Liver (tissue), 9 donors: ENCODE data around the gene PHF20. TPM values are rescaled to one million over a fixed set of nuclear protein-coding genes. Genes with fewer than 3 reads are reported as not detected.

Experiments
- DNase-seq: peaks from one replicate; pipeline ENCODE4 v3.0.0-alpha.2; 2017; ENCODE audit warnings: low spot score
- H3K27ac ChIP-seq, 2 donors: one replicate each; pipeline ENCODE4 v1.7.0; 2013; ENCODE audit warnings: inconsistent platforms in 2 of 2, low read length in 2 of 2, control low read depth in 1 of 2, low read depth in 1 of 2, mild to moderate bottlenecking in 1 of 2
- H3K27me3 ChIP-seq, 4 donors: one replicate each; pipeline versions ENCODE4 v1.6.1 to v1.7.0; 2013; ENCODE audit warnings: low read length in 3 of 4, inconsistent platforms in 1 of 4, mild to moderate bottlenecking in 1 of 4, moderate library complexity in 1 of 4; ENCODE audit not compliant: control insufficient read depth in 4 of 4, insufficient read depth in 4 of 4
- H3K36me3 ChIP-seq, 4 donors: one replicate each; pipeline versions ENCODE4 v1.6.1 to v1.7.0; 2013; ENCODE audit warnings: low read length in 3 of 4, mild to moderate bottlenecking in 3 of 4, low read depth in 1 of 4, moderate library complexity in 1 of 4; ENCODE audit not compliant: control insufficient read depth in 4 of 4, insufficient read depth in 3 of 4
- H3K4me1 ChIP-seq, 4 donors: one replicate each; pipeline versions ENCODE4 v1.6.1 to v1.7.0; 2013; ENCODE audit warnings: low read length in 3 of 4, mild to moderate bottlenecking in 3 of 4, moderate library complexity in 1 of 4; ENCODE audit not compliant: control insufficient read depth in 4 of 4, insufficient read depth in 4 of 4
- H3K4me3 ChIP-seq, 3 donors: one replicate each; pipeline versions ENCODE4 v1.6.1 to v1.7.0; 2013; ENCODE audit warnings: low read length in 3 of 3, control low read depth in 1 of 3, low read depth in 1 of 3, mild to moderate bottlenecking in 1 of 3
- H3K9ac ChIP-seq, 2 donors: one replicate each; pipeline ENCODE4 v1.7.0; 2013; ENCODE audit warnings: low read length in 2 of 2, mild to moderate bottlenecking in 2 of 2, moderate library complexity in 2 of 2, control low read depth in 1 of 2, low read depth in 1 of 2
- H3K9me3 ChIP-seq, 4 donors: one replicate each; pipeline versions ENCODE4 v1.6.1 to v1.7.0; 2013; ENCODE audit warnings: low read length in 3 of 4; ENCODE audit not compliant: control insufficient read depth in 4 of 4
- EGR1 ChIP-seq, 2 donors: IDR thresholded peaks; 2 replicates each; pipeline ENCODE4 v1.6.1; 2016 to 2018; ENCODE audit warnings: antibody characterized with exemption in 2 of 2, low read depth in 2 of 2
- FOXA1 ChIP-seq: IDR thresholded peaks from 2 replicates; pipeline ENCODE4 v1.6.1; 2016; ENCODE audit warnings: antibody characterized with exemption
- FOXA2 ChIP-seq: IDR thresholded peaks from 2 replicates; pipeline ENCODE4 v1.6.1; 2016; ENCODE audit warnings: antibody characterized with exemption
- GABPA ChIP-seq, 2 donors: IDR thresholded peaks in 1 of 2; conservative IDR thresholded peaks in 1 of 2; 2 replicates each; pipeline ENCODE4 v1.6.1; 2016; ENCODE audit warnings: antibody characterized with exemption in 2 of 2, mild to moderate bottlenecking in 1 of 2, moderate library complexity in 1 of 2
- HNF4A ChIP-seq, 2 donors: conservative IDR thresholded peaks; 2 replicates each; pipeline ENCODE4 v1.6.1; 2016; ENCODE audit warnings: antibody characterized with exemption in 2 of 2, mild to moderate bottlenecking in 2 of 2
- HNF4G ChIP-seq: IDR thresholded peaks from 2 replicates; pipeline ENCODE4 v1.6.1; 2016; ENCODE audit warnings: antibody characterized with exemption
- JUND ChIP-seq, 2 donors: IDR thresholded peaks; 2 replicates each; pipeline ENCODE4 v1.6.1; 2016; ENCODE audit warnings: antibody characterized with exemption in 2 of 2
- MAX ChIP-seq: IDR thresholded peaks from 2 replicates; pipeline ENCODE4 v1.6.1; 2016; ENCODE audit warnings: antibody characterized with exemption
- NR2F2 ChIP-seq: IDR thresholded peaks from 2 replicates; pipeline ENCODE4 v1.6.1; 2016; ENCODE audit warnings: antibody characterized with exemption
- RAD21 ChIP-seq, 2 donors: IDR thresholded peaks; 2 replicates each; pipeline ENCODE4 v1.6.1; 2016; ENCODE audit warnings: antibody characterized with exemption in 2 of 2, mild to moderate bottlenecking in 2 of 2
- REST ChIP-seq: IDR thresholded peaks from 2 replicates; pipeline ENCODE4 v1.6.1; 2016; ENCODE audit warnings: antibody characterized with exemption, mild to moderate bottlenecking
- RXRA ChIP-seq, 2 donors: IDR thresholded peaks; 2 replicates each; pipeline ENCODE4 v1.6.1; 2017 to 2018; ENCODE audit warnings: antibody characterized with exemption in 2 of 2, mild to moderate bottlenecking in 1 of 2
- SP1 ChIP-seq: IDR thresholded peaks from 2 replicates; pipeline ENCODE4 v1.6.1; 2018; ENCODE audit warnings: antibody characterized with exemption, mild to moderate bottlenecking
- YY1 ChIP-seq: IDR thresholded peaks from 2 replicates; pipeline ENCODE4 v1.6.1; 2016; ENCODE audit warnings: antibody characterized with exemption, mild to moderate bottlenecking
- WGBS: extraction: QIAGEN DNeasy Blood & Tissue Kit; methylation state at CpG from one replicate; pipeline ENCODE4 v1.1.7; 2013; 5-methylcytosine and 5-hydroxymethylcytosine counted together
- polyA plus RNA-seq, 2 donors: library from polyadenylated mRNA; stranded (reverse) in 1 of 2; unstranded in 1 of 2; fragments of 200-250 nt in 1 of 2; fragments of >200 nt in 1 of 2; fragmentation: Nextera tagmentation in 1 of 2; extraction: Ambion mirVana in 1 of 2; gene quantifications; one replicate each; pipeline versions ENCODE4 v1.2.1 to v1.2.3, GENCODE V29; 2013 to 2015
- total RNA-seq, 2 donors: library from RNA; depleted of rRNA; stranded (reverse); fragments of >200 nt; gene quantifications; one replicate each; pipeline ENCODE4 v1.2.3, GENCODE V29; 2014
- donor health status: healthy.
- donor health status: healthy.
- donor health status: healthy.
- donor health status: healthy.
- donor health status: healthy.

The PHF20 gene
- total and polyA plus RNA-seq, 4 donors = 5.1 to 11.7 (median 10.3) TPM

GRCh38 chr20:35912881-35913280 lies 141.1 kb downstream of the PHF20 start:
- peaks cover 4 to 30% (median 21%) of the 10 kb centered on the region in 4 donors for H3K36me3 ChIP-seq
- no peak for DNase-seq
- TF ChIP-seq REST (no peak), RAD21 (IDR thresholded peaks at IDR 0.05) (no peak), EGR1 (IDR thresholded peaks at IDR 0.05; ENCODE audit: low read depth in 2 of 2) (no peak), RXRA (IDR thresholded peaks at IDR 0.05) (no peak), FOXA2 (no peak), GABPA (IDR thresholded peaks at IDR 0.05 in 1 of 2, conservative IDR thresholded peaks at IDR 0.05 in 1 of 2) (no peak)
- H3K4me3 ChIP-seq = no peak overlapping the region
- WGBS = 97% methylated on average over 4 of the region's 4 CpGs
- H3K27ac ChIP-seq = no peak overlapping the region
- no peaks in the 10 kb centered on the region for H3K27me3 ChIP-seq
- no peaks in the 10 kb centered on the region for H3K4me1 ChIP-seq
- H3K9me3 ChIP-seq = no peaks in the 10 kb centered on the region
- H3K9ac ChIP-seq = no peak overlapping the region

- no peak for DNase-seq
- Histone ChIP-seq H3K4me1 (no peaks in the 10 kb centered on the region), H3K36me3 (peaks cover 5 to 54% (median 35%) of the 10 kb centered on the region in 4 donors), H3K9ac (no peak overlapping the region), H3K27me3 (no peaks in the 10 kb centered on the region), H3K4me3 (no peak overlapping the region), H3K9me3 (no peaks in the 10 kb centered on the region), H3K27ac (no peak overlapping the region)
- TF ChIP-seq YY1 (no peak), NR2F2 (no peak), SP1 (no peak), EGR1 (IDR thresholded peaks at IDR 0.05; ENCODE audit: low read depth in 2 of 2) (no peak), RXRA (IDR thresholded peaks at IDR 0.05) (no peak), FOXA1 (no peak), REST (no peak), HNF4A (conservative IDR thresholded peaks at IDR 0.05) (no peak), HNF4G (no peak), GABPA (IDR thresholded peaks at IDR 0.05 in 1 of 2, conservative IDR thresholded peaks at IDR 0.05 in 1 of 2) (no peak), FOXA2 (no peak), MAX (no peak), JUND (IDR thresholded peaks at IDR 0.05) (no peak)
- 76% methylated on average over 3 of the region's 3 CpGs for WGBS
Observed at GRCh38 chr20:35917077-35917476, 145.3 kb downstream of the PHF20 start.
